ENCODE measurements around the gene VCL. TPM values are rescaled to one million over a fixed set of nuclear protein-coding genes. Genes with fewer than 3 reads are reported as not detected.
A peak's percentile ranks its signal among the peaks of the same experiment; 100 is the strongest.

Gene VCL
- total RNA-seq, 4 donors from 2014 or later = 96.1 to 133 (median 120) TPM

- TF ChIP-seq, protein P1, sequence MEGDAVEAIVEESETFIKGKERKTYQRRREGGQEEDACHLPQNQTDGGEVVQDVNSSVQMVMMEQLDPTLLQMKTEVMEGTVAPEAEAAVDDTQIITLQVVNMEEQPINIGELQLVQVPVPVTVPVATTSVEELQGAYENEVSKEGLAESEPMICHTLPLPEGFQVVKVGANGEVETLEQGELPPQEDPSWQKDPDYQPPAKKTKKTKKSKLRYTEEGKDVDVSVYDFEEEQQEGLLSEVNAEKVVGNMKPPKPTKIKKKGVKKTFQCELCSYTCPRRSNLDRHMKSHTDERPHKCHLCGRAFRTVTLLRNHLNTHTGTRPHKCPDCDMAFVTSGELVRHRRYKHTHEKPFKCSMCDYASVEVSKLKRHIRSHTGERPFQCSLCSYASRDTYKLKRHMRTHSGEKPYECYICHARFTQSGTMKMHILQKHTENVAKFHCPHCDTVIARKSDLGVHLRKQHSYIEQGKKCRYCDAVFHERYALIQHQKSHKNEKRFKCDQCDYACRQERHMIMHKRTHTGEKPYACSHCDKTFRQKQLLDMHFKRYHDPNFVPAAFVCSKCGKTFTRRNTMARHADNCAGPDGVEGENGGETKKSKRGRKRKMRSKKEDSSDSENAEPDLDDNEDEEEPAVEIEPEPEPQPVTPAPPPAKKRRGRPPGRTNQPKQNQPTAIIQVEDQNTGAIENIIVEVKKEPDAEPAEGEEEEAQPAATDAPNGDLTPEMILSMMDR (IDR thresholded peaks at IDR 0.05) = peak in 1 of 5 experiments; percentile 13
- no peak for TF ChIP-seq POLR2AphosphoS5 (IDR thresholded peaks at IDR 0.05)
- Histone ChIP-seq H3K27me3 (no peaks in the 10 kb centered on the region), H3K36me3 (peaks cover 0 to 78% (median 39%) of the 10 kb centered on the region in 4 donors), H3K4me3 (no peak overlapping the region), H3K27ac (no peak overlapping the region), H3K9me3 (no peaks in the 10 kb centered on the region), H3K4me1 (no peaks in the 10 kb centered on the region)
- WGBS, 2 donors (ENCODE audit: low coverage in 1 of 2) = 80 to 83% methylated on average over 10 to 11 of the region's 11 CpGs
- no peak for DNase-seq
- in situ Hi-C loops (cut with MboI; ENCODE audit: low pct_ligation_motif_present in 1 of 4, low pct_unique_long_range_greater_than_20kb in 1 of 4, low sequenced_read_pairs in 3 of 4) (no loop called here), intact Hi-C loops (cut with DNase I; ENCODE audit: low total_unique reads) (no loop called here)
Observed at GRCh38 chr10:74103560-74104258, 105.8 kb downstream of the VCL start.

- 92 to 93% methylated on average over 5 of the region's 5 CpGs for WGBS, 2 donors (ENCODE audit: low coverage in 1 of 2)
- H3K27ac ChIP-seq = no peak overlapping the region
- H3K27me3 ChIP-seq = no peaks in the 10 kb centered on the region
- no peaks in the 10 kb centered on the region for H3K9me3 ChIP-seq
- DNase-seq = no peak
- peaks cover 0 to 78% (median 39%) of the 10 kb centered on the region in 4 donors for H3K36me3 ChIP-seq
- intact Hi-C loops (cut with DNase I; ENCODE audit: low total_unique reads) = no loop called here
- TF ChIP-seq EP300 (IDR thresholded peaks at IDR 0.05; ENCODE audit: low read depth) = no peak
- TF ChIP-seq POLR2AphosphoS5 (IDR thresholded peaks at IDR 0.05) = no peak
- TF ChIP-seq POLR2A (IDR thresholded peaks at IDR 0.05) = no peak
- TF ChIP-seq, protein P1 (IDR thresholded peaks at IDR 0.05) = no peak
- no peak overlapping the region for H3K4me3 ChIP-seq
- no peaks in the 10 kb centered on the region for H3K4me1 ChIP-seq
- in situ Hi-C loops (cut with MboI; ENCODE audit: low pct_ligation_motif_present in 1 of 4, low pct_unique_long_range_greater_than_20kb in 1 of 4, low sequenced_read_pairs in 3 of 4) = no loop called here
Observed at GRCh38 chr10:74104480-74104879, 106.6 kb downstream of the VCL start.

GRCh38 chr10:74104996-74105395 is 107.1 kb downstream of the VCL start:
- intact Hi-C loops (cut with DNase I; ENCODE audit: low total_unique reads) (no loop called here), in situ Hi-C loops (cut with MboI; ENCODE audit: low pct_ligation_motif_present in 1 of 4, low pct_unique_long_range_greater_than_20kb in 1 of 4, low sequenced_read_pairs in 3 of 4) (no loop called here)
- Histone ChIP-seq H3K4me3 (no peak overlapping the region), H3K9me3 (no peaks in the 10 kb centered on the region), H3K27me3 (no peaks in the 10 kb centered on the region), H3K4me1 (no peaks in the 10 kb centered on the region), H3K36me3 (peaks cover 0 to 77% (median 39%) of the 10 kb centered on the region in 4 donors), H3K27ac (no peak overlapping the region)
- TF ChIP-seq, protein P1 (IDR thresholded peaks at IDR 0.05) = no peak
- no peak for TF ChIP-seq POLR2AphosphoS5 (IDR thresholded peaks at IDR 0.05)
- no peak for TF ChIP-seq EP300 (IDR thresholded peaks at IDR 0.05; ENCODE audit: low read depth)
- TF ChIP-seq POLR2A (IDR thresholded peaks at IDR 0.05) = no peak
- 75 to 100% methylated on average over 6 to 8 of the region's 8 CpGs for WGBS, 2 donors (ENCODE audit: low coverage in 1 of 2)
- no peak for DNase-seq

- peaks cover 0 to under 1% (median 0%) of the 10 kb centered on the region in 4 donors for H3K4me1 ChIP-seq
- 79 to 88% methylated on average over 4 of the region's 4 CpGs for WGBS, 2 donors (ENCODE audit: low coverage in 1 of 2)
- H3K27ac ChIP-seq = no peak overlapping the region
- no peaks in the 10 kb centered on the region for H3K9me3 ChIP-seq
- peaks cover 0 to 82% (median 40%) of the 10 kb centered on the region in 4 donors for H3K36me3 ChIP-seq
- TF ChIP-seq EP300 (IDR thresholded peaks at IDR 0.05; ENCODE audit: low read depth) = no peak
- TF ChIP-seq, protein P1 (IDR thresholded peaks at IDR 0.05) = no peak
- no peak for TF ChIP-seq POLR2A (IDR thresholded peaks at IDR 0.05)
- no peak for TF ChIP-seq POLR2AphosphoS5 (IDR thresholded peaks at IDR 0.05)
- H3K27me3 ChIP-seq = no peaks in the 10 kb centered on the region
- intact Hi-C loops (cut with DNase I; ENCODE audit: low total_unique reads) = no loop called here
- in situ Hi-C loops (cut with MboI; ENCODE audit: low pct_ligation_motif_present in 1 of 4, low pct_unique_long_range_greater_than_20kb in 1 of 4, low sequenced_read_pairs in 3 of 4) = no loop called here
- H3K4me3 ChIP-seq = no peak overlapping the region
- no peak for DNase-seq
Observed at GRCh38 chr10:74107391-74107790, 109.5 kb downstream of the VCL start.

All from transverse colon (tissue), 4 donors.